ENCODE measurements around the gene HDAC2. TPM values are rescaled to one million over a fixed set of nuclear protein-coding genes. Genes with fewer than 3 reads are reported as not detected.
"Not testable (repeated sequence)": the region's sequence is repeated elsewhere in the genome, so short reads cannot be mapped to it uniquely, and the experiment has no call there.

HDAC2 gene
- polyA plus RNA-seq, 1 donor (not counting 4 experiments of a cell fraction or from before 2014, with no cell fraction given): 222 TPM

GRCh38 chr6:114014106-114014505, 43.2 kb upstream of the HDAC2 start:
- FAIRE-seq: not testable (repeated sequence)

GRCh38 chr6:114011486-114011885, 40.5 kb upstream of the HDAC2 start:
- H3K4me1 ChIP-seq (ENCODE audit: control insufficient read depth, extremely low read depth, insufficient read depth, low read length); H3K27ac ChIP-seq (ENCODE audit: control insufficient read depth, insufficient read depth, low read length); H3K36me3 ChIP-seq (ENCODE audit: control insufficient read depth in 2 of 2, extremely low read depth in 1 of 2, insufficient read depth in 2 of 2, low read length in 2 of 2); H3K9me3 ChIP-seq (ENCODE audit: control insufficient read depth, low read depth, low read length); H3K27me3 ChIP-seq (ENCODE audit: control insufficient read depth, extremely low read depth, insufficient read depth, low read length); DNase-seq (ENCODE audit: low read depth, low spot score); H4K20me1 ChIP-seq (ENCODE audit: control insufficient read depth, extremely low read depth, insufficient read depth, low read length); H3K79me2 ChIP-seq (ENCODE audit: control insufficient read depth, insufficient read depth, low read length); H3K4me2 ChIP-seq (ENCODE audit: control insufficient read depth, extremely low read depth, insufficient read depth, low read depth, low read length); H3K9me1 ChIP-seq (ENCODE audit: control insufficient read depth, extremely low read depth, insufficient read depth, low read length); H3K4me3 ChIP-seq (ENCODE audit: control insufficient read depth in 2 of 3, extremely low read depth in 1 of 3, insufficient read depth in 2 of 3, low read depth in 1 of 3, low read length in 3 of 3); dilution Hi-C loops (cut with MboI; ENCODE audit: extremely low pct_ligation_motif_present, low sequenced_read_pairs); FAIRE-seq; H3K9ac ChIP-seq (ENCODE audit: control insufficient read depth, extremely low read depth, insufficient read depth, low read length): not testable (repeated sequence)
- H2AFZ ChIP-seq (ENCODE audit: control insufficient read depth, low read length): peak overlapping the region; percentile 22

More at GRCh38 chr6:114014106-114014505, 43.2 kb upstream of the HDAC2 start:
- H3K9me3 ChIP-seq (ENCODE audit: control insufficient read depth, low read depth, low read length); H2AFZ ChIP-seq (ENCODE audit: control insufficient read depth, low read length); H3K9ac ChIP-seq (ENCODE audit: control insufficient read depth, extremely low read depth, insufficient read depth, low read length); H4K20me1 ChIP-seq (ENCODE audit: control insufficient read depth, extremely low read depth, insufficient read depth, low read length); H3K79me2 ChIP-seq (ENCODE audit: control insufficient read depth, insufficient read depth, low read length); H3K4me2 ChIP-seq (ENCODE audit: control insufficient read depth, extremely low read depth, insufficient read depth, low read depth, low read length); H3K4me3 ChIP-seq (ENCODE audit: control insufficient read depth in 2 of 3, extremely low read depth in 1 of 3, insufficient read depth in 2 of 3, low read depth in 1 of 3, low read length in 3 of 3); H3K36me3 ChIP-seq (ENCODE audit: control insufficient read depth in 2 of 2, extremely low read depth in 1 of 2, insufficient read depth in 2 of 2, low read length in 2 of 2); DNase-seq (ENCODE audit: low read depth, low spot score); H3K9me1 ChIP-seq (ENCODE audit: control insufficient read depth, extremely low read depth, insufficient read depth, low read length); dilution Hi-C loops (cut with MboI; ENCODE audit: extremely low pct_ligation_motif_present, low sequenced_read_pairs); H3K27me3 ChIP-seq (ENCODE audit: control insufficient read depth, extremely low read depth, insufficient read depth, low read length); H3K27ac ChIP-seq (ENCODE audit: control insufficient read depth, insufficient read depth, low read length): not testable (repeated sequence)
- H3K4me1 ChIP-seq (ENCODE audit: control insufficient read depth, extremely low read depth, insufficient read depth, low read length): peaks cover 17% of the 10 kb centered on the region

GRCh38 chr6:114010540-114010939, 39.6 kb upstream of the HDAC2 start:
- Histone ChIP-seq H3K9ac (ENCODE audit: control insufficient read depth, extremely low read depth, insufficient read depth, low read length) (no peak overlapping the region), H3K9me1 (ENCODE audit: control insufficient read depth, extremely low read depth, insufficient read depth, low read length) (no peaks in the 10 kb centered on the region), H3K9me3 (ENCODE audit: control insufficient read depth, low read depth, low read length) (no peaks in the 10 kb centered on the region), H3K36me3 (ENCODE audit: control insufficient read depth in 2 of 2, extremely low read depth in 1 of 2, insufficient read depth in 2 of 2, low read length in 2 of 2) (no peaks in the 10 kb centered on the region), H2AFZ (ENCODE audit: control insufficient read depth, low read length) (no peak overlapping the region), H3K4me1 (ENCODE audit: control insufficient read depth, extremely low read depth, insufficient read depth, low read length) (peaks cover 4% of the 10 kb centered on the region), H3K4me2 (ENCODE audit: control insufficient read depth, extremely low read depth, insufficient read depth, low read depth, low read length) (no peak overlapping the region), H4K20me1 (ENCODE audit: control insufficient read depth, extremely low read depth, insufficient read depth, low read length) (no peaks in the 10 kb centered on the region), H3K27me3 (ENCODE audit: control insufficient read depth, extremely low read depth, insufficient read depth, low read length) (no peaks in the 10 kb centered on the region), H3K79me2 (ENCODE audit: control insufficient read depth, insufficient read depth, low read length) (no peaks in the 10 kb centered on the region), H3K27ac (ENCODE audit: control insufficient read depth, insufficient read depth, low read length) (no peak overlapping the region), H3K4me3 (ENCODE audit: control insufficient read depth in 2 of 3, extremely low read depth in 1 of 3, insufficient read depth in 2 of 3, low read depth in 1 of 3, low read length in 3 of 3) (no peak overlapping the region)
- FAIRE-seq: no peak
- DNase-seq (ENCODE audit: low read depth, low spot score): no peak
- no peak for TF ChIP-seq CTCF (optimal IDR thresholded peaks at IDR 0.05 in 1 of 3, IDR thresholded peaks at IDR 0.05 in 1 of 3, conservative IDR thresholded peaks at IDR 0.05 in 1 of 3; ENCODE audit: extremely low read depth in 1 of 3, insufficient read depth in 2 of 3, low read length in 3 of 3)
- TF ChIP-seq EZH2 (IDR thresholded peaks at IDR 0.05; ENCODE audit: low read length): no peak
- dilution Hi-C loops (cut with MboI; ENCODE audit: extremely low pct_ligation_motif_present, low sequenced_read_pairs): no loop called here
